GM21529 (cell line): ENCODE results near the gene SLC15A5.

Source experiments
- ATAC-seq: cut with Tn5 transposase; IDR thresholded peaks from one replicate; pipeline ENCODE4 v1.9.1; 2021; ENCODE audit not compliant: unreplicated experiment

SLC15A5 gene

GRCh38 chr12:16277585-16277984 is at the start of gene SLC15A5:
TSS of gene SLC15A5 (minus strand) at chr12:16277685. CDS start at chr12:16277685, 0 bp downstream.
- ATAC-seq = no peak

- ATAC-seq = no peak
Observed at GRCh38 chr12:16325426-16325825, 47.9 kb upstream of the SLC15A5 start.

- ATAC-seq = no peak
Observed at GRCh38 chr12:16324772-16325171, 47.3 kb upstream of the SLC15A5 start.

- no peak for ATAC-seq
Observed at GRCh38 chr12:16324272-16324671, 46.8 kb upstream of the SLC15A5 start.

GRCh38 chr12:16323638-16324037 is 46.2 kb upstream of the SLC15A5 start:
- no peak for ATAC-seq

- ATAC-seq = no peak
Observed at GRCh38 chr12:16323010-16323409, 45.5 kb upstream of the SLC15A5 start.

GRCh38 chr12:16310934-16311333 is 33.4 kb upstream of the SLC15A5 start:
- no peak for ATAC-seq

- no peak for ATAC-seq
Observed at GRCh38 chr12:16307856-16308475, 30.5 kb upstream of the SLC15A5 start.

- no peak for ATAC-seq
Observed at GRCh38 chr12:16303939-16304338, 26.5 kb upstream of the SLC15A5 start.

- no peak for ATAC-seq
Observed at GRCh38 chr12:16300736-16301135, 23.3 kb upstream of the SLC15A5 start.

GRCh38 chr12:16300122-16300521 is 22.6 kb upstream of the SLC15A5 start:
- ATAC-seq = no peak

- ATAC-seq = no peak
Observed at GRCh38 chr12:16299403-16299802, 21.9 kb upstream of the SLC15A5 start.

- no peak for ATAC-seq
Observed at GRCh38 chr12:16297521-16297920, 20.0 kb upstream of the SLC15A5 start.

GRCh38 chr12:16294376-16294956 is 17.0 kb upstream of the SLC15A5 start:
- ATAC-seq = no peak

GRCh38 chr12:16291032-16291431 is 13.5 kb upstream of the SLC15A5 start:
- ATAC-seq = no peak

- ATAC-seq = no peak
Observed at GRCh38 chr12:16285586-16285985, 8.1 kb upstream of the SLC15A5 start.

GRCh38 chr12:16282978-16283377 is 5.5 kb upstream of the SLC15A5 start:
- no peak for ATAC-seq

GRCh38 chr12:16282081-16282480 is 4.6 kb upstream of the SLC15A5 start:
- no peak for ATAC-seq

- ATAC-seq = no peak
Observed at GRCh38 chr12:16281157-16281556, 3.7 kb upstream of the SLC15A5 start.

GRCh38 chr12:16272222-16272621 is 5.3 kb downstream of the SLC15A5 start:
- no peak for ATAC-seq

- no peak for ATAC-seq
Observed at GRCh38 chr12:16271062-16271461, 6.4 kb downstream of the SLC15A5 start.

GRCh38 chr12:16269946-16270345 is 7.5 kb downstream of the SLC15A5 start:
- ATAC-seq = no peak

GRCh38 chr12:16266085-16266484 is 11.4 kb downstream of the SLC15A5 start:
- ATAC-seq = no peak
